C4-2B (cell line): Measurements from ENCODE around the gene SEMA5A.

Experiments used
- ZFX ChIP-seq: fragments of 450-650 bp; IDR thresholded peaks from 2 replicates; pipeline ENCODE4 v1.6.1; 2017
- TF ChIP-seq, protein P1 (sequence below): fragments of 450-650 bp; conservative IDR thresholded peaks from 2 replicates; pipeline ENCODE4 v1.5.1; 2017; ENCODE audit warnings: mild to moderate bottlenecking

DNA sequence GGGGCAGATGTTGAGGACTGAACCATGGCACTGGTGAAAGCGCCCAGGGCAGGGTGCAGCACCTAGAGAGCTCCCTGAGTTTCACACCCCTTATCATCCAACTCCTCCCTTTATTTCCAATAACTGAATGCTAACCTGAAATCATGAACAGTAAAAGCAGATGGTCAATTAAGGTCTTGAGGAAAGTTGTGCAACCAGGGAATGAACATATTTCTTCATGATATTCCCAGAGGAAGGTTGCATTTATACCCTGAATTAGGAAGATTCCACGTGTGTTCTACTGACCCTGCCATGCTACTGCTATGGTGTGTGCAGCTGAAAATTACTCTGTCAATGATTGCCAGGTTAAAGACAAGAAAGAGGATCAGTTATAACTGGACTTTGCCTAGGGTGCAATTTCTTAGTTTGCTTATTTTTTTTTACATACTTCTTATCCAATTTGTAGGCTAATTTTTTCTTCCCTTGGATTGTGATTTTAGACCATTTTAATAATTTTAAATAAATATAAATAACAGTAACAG lies 319.8 kb downstream of the SEMA5A start:
- TF ChIP-seq, protein P1, sequence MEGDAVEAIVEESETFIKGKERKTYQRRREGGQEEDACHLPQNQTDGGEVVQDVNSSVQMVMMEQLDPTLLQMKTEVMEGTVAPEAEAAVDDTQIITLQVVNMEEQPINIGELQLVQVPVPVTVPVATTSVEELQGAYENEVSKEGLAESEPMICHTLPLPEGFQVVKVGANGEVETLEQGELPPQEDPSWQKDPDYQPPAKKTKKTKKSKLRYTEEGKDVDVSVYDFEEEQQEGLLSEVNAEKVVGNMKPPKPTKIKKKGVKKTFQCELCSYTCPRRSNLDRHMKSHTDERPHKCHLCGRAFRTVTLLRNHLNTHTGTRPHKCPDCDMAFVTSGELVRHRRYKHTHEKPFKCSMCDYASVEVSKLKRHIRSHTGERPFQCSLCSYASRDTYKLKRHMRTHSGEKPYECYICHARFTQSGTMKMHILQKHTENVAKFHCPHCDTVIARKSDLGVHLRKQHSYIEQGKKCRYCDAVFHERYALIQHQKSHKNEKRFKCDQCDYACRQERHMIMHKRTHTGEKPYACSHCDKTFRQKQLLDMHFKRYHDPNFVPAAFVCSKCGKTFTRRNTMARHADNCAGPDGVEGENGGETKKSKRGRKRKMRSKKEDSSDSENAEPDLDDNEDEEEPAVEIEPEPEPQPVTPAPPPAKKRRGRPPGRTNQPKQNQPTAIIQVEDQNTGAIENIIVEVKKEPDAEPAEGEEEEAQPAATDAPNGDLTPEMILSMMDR = no peak
- no peak for TF ChIP-seq ZFX
